HG02623 (cell line): ENCODE data around the gene PLA2G4D.

ENCODE experiments used
- ATAC-seq: cut with Tn5 transposase; IDR thresholded peaks from one replicate; pipeline ENCODE4 v1.9.1; 2021; ENCODE audit warnings: moderate library complexity; ENCODE audit not compliant: unreplicated experiment

The PLA2G4D gene

GRCh38 chr15:42129364-42129763, 35.0 kb upstream of the PLA2G4D start:
- no peak for ATAC-seq

GRCh38 chr15:42128476-42128875, 34.1 kb upstream of the PLA2G4D start:
- no peak for ATAC-seq

- no peak for ATAC-seq
These were observed 29.2 kb upstream of the PLA2G4D start for GRCh38 chr15:42123546-42123945.

- ATAC-seq = no peak
These were observed 27.3 kb upstream of the PLA2G4D start for GRCh38 chr15:42121682-42122081.

- no peak for ATAC-seq
These were observed 26.7 kb upstream of the PLA2G4D start for GRCh38 chr15:42121021-42121420.

GRCh38 chr15:42120285-42120684, 25.9 kb upstream of the PLA2G4D start:
- no peak for ATAC-seq

- no peak for ATAC-seq
These were observed 25.0 kb upstream of the PLA2G4D start for GRCh38 chr15:42119446-42119760.

GRCh38 chr15:42118650-42119445, 24.5 kb upstream of the PLA2G4D start:
- no peak for ATAC-seq

- no peak for ATAC-seq
These were observed 17.6 kb upstream of the PLA2G4D start for GRCh38 chr15:42111924-42112323.

- ATAC-seq = no peak
These were observed 16.0 kb upstream of the PLA2G4D start for GRCh38 chr15:42110367-42110766.

- no peak for ATAC-seq
These were observed 14.4 kb upstream of the PLA2G4D start for GRCh38 chr15:42108806-42109205.

GRCh38 chr15:42108189-42108588, 13.8 kb upstream of the PLA2G4D start:
- no peak for ATAC-seq

- no peak for ATAC-seq
These were observed 13.1 kb upstream of the PLA2G4D start for GRCh38 chr15:42107473-42107872.

- ATAC-seq = no peak
These were observed 11.9 kb upstream of the PLA2G4D start for GRCh38 chr15:42106288-42106687.

- no peak for ATAC-seq
These were observed 9.9 kb upstream of the PLA2G4D start for GRCh38 chr15:42104095-42104891.

- ATAC-seq = no peak
These were observed 8.4 kb upstream of the PLA2G4D start for GRCh38 chr15:42102646-42103235.

GRCh38 chr15:42101861-42102260, 7.5 kb upstream of the PLA2G4D start:
- no peak for ATAC-seq

- no peak for ATAC-seq
These were observed 5.8 kb upstream of the PLA2G4D start for GRCh38 chr15:42100021-42100800.

GRCh38 chr15:42097018-42097417, 2.7 kb upstream of the PLA2G4D start:
- ATAC-seq = no peak

GRCh38 chr15:42093966-42094365, 396 bp downstream of the PLA2G4D start:
- no peak for ATAC-seq
